OCI-LY3 (cell line): ENCODE data around the gene NUFIP1.
"Not testable (repeated sequence)": the region's sequence is repeated elsewhere in the genome, so short reads cannot be mapped to it uniquely, and the experiment has no call there.

Experiments
- H2AFZ ChIP-seq: fragments of 200-600, 300-600 bp; shearing (Covaris generic); 2 replicates; pipeline ENCODE4 v1.6.0; 2014; ENCODE audit warnings: antibody characterized with exemption, low read depth, low read length
- H3K27ac ChIP-seq: fragments of 200-600, 300-600 bp; sonication (generic); 2 replicates; pipeline ENCODE4 v1.5.1; 2014; ENCODE audit warnings: mild to moderate bottlenecking, low read length, moderate library complexity, mixed read lengths
- H3K27me3 ChIP-seq: fragments of 200-600, 300-600 bp; sonication (generic); 2 replicates; pipeline ENCODE4 v1.6.1; 2014; ENCODE audit warnings: low read depth, low read length, mixed read lengths
- H3K36me3 ChIP-seq: fragments of 200-600, 300-600 bp; sonication (generic); replicated peaks from 2 replicates; pipeline ENCODE3; 2014; ENCODE audit warnings: low read depth, low read length, mixed read lengths
- H3K4me1 ChIP-seq: fragments of 300-600, 200-600 bp; sonication (generic); 2 replicates; pipeline ENCODE4 v1.6.1; 2014; ENCODE audit warnings: low read length, mixed read lengths
- H3K4me2 ChIP-seq: fragments of 200-600, 300-600 bp; sonication (generic); 2 replicates; pipeline ENCODE4 v1.6.1; 2014; ENCODE audit warnings: low read length, mixed read lengths
- H3K4me3 ChIP-seq: fragments of 300-600, 200-600 bp; sonication (generic); 2 replicates; pipeline ENCODE4 v1.5.1; 2014; ENCODE audit warnings: antibody characterized with exemption, mild to moderate bottlenecking, low read length, moderate library complexity
- H3K79me2 ChIP-seq: fragments of 300-600, 200-600 bp; shearing (Covaris generic); 2 replicates; pipeline ENCODE4 v1.6.1; 2014; ENCODE audit warnings: mild to moderate bottlenecking, low read length, mixed read lengths
- H3K9ac ChIP-seq: fragments of 300-600, 200-600 bp; shearing (Covaris generic); 2 replicates; pipeline ENCODE4 v1.6.0; 2014; ENCODE audit warnings: mild to moderate bottlenecking, low read length, moderate library complexity
- H3K9me3 ChIP-seq: fragments of 200-600, 300-600 bp; shearing (Covaris generic); 2 replicates; pipeline ENCODE4 v1.6.1; 2014; ENCODE audit warnings: low read length, mixed read lengths; ENCODE audit not compliant: insufficient read depth
- H4K20me1 ChIP-seq: fragments of 200-600, 300-600 bp; sonication (generic); 2 replicates; pipeline ENCODE4 v1.6.1; 2016; ENCODE audit warnings: low read length, mixed read lengths; ENCODE audit not compliant: insufficient read depth
- EZH2phosphoT487 ChIP-seq: fragments of 200-600 bp; shearing (Covaris generic); IDR thresholded peaks from 2 replicates; pipeline ENCODE4 v1.6.1; 2018; ENCODE audit warnings: antibody characterized with exemption, mixed run types, low read depth
- TF ChIP-seq, protein P1 (sequence below): fragments of 200-600, 300-600 bp; sonication (generic); IDR thresholded peaks from 2 replicates; pipeline ENCODE4 v1.5.1; 2014; ENCODE audit warnings: antibody characterized with exemption, low read length, low read depth

NUFIP1 gene

DNA sequence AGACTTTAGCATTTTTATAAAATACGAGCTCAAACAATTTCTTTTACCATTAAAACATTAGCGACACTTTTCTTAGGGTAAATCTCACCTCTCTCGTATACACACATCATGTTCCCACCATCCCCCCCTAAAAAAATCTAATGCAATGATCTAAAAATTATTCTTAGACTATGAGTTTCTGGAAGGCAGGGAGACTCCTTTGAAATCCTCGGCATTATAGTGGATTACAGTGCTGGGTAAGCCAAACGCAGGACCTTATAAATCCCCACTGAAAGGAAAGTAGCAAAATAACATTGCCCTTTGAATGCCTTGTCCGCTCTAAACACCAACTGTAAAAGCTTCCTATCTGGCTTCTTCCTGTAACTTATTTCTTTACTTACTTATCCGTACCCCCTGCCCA, 35.0 kb downstream of the NUFIP1 start:
- no peaks in the 10 kb centered on the region for H3K4me1 ChIP-seq
- H3K79me2 ChIP-seq = no peaks in the 10 kb centered on the region
- no peak overlapping the region for H3K9ac ChIP-seq
- H2AFZ ChIP-seq = no peak overlapping the region
- no peak overlapping the region for H3K27ac ChIP-seq
- no peak for TF ChIP-seq EZH2phosphoT487
- TF ChIP-seq, protein P1, sequence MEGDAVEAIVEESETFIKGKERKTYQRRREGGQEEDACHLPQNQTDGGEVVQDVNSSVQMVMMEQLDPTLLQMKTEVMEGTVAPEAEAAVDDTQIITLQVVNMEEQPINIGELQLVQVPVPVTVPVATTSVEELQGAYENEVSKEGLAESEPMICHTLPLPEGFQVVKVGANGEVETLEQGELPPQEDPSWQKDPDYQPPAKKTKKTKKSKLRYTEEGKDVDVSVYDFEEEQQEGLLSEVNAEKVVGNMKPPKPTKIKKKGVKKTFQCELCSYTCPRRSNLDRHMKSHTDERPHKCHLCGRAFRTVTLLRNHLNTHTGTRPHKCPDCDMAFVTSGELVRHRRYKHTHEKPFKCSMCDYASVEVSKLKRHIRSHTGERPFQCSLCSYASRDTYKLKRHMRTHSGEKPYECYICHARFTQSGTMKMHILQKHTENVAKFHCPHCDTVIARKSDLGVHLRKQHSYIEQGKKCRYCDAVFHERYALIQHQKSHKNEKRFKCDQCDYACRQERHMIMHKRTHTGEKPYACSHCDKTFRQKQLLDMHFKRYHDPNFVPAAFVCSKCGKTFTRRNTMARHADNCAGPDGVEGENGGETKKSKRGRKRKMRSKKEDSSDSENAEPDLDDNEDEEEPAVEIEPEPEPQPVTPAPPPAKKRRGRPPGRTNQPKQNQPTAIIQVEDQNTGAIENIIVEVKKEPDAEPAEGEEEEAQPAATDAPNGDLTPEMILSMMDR = no peak
- no peak overlapping the region for H3K4me3 ChIP-seq
- H3K27me3 ChIP-seq = no peaks in the 10 kb centered on the region
- H4K20me1 ChIP-seq = no peaks in the 10 kb centered on the region; the same call in 1 of the 2 replicates
- H3K4me2 ChIP-seq = no peak overlapping the region
- no peaks in the 10 kb centered on the region for H3K9me3 ChIP-seq
- peaks cover 17% of the 10 kb centered on the region for H3K36me3 ChIP-seq

DNA sequence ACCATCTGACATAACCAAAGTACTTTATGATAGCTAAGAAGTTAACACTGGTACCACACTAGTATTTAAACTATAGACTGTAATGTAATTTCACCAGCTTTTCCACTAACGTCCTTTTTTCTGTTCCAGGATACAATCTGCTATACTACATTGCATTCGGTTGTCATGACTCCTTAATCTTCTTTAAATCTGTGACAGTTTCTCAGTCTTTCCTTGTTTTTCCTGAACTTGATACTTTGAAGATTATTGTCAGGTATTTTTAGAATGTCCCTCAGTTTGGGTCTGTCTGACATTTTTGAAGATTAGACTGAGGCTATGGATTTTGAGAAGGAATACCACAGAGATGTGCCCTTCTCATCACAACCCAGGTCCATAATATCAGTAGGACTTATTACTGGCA, 36.6 kb downstream of the NUFIP1 start:
- H3K27me3 ChIP-seq = no peaks in the 10 kb centered on the region

DNA sequence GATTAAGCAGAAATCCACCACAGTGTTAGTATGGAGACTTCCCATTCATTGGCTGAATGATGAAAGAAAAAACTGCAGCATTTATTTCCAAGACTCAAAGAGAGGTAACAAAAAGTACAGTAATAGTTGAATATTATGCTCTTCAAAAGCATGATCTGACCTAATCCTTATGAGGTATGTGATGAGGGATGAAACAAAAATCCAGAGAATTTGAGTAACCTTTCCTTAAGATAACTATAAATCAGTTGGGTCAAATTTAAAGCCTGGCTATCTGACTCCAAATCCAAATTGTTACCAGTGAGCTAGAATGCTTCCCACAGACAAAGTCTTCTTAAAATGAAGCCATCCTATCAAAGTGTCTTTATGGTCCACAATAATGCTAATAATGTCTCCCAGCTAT, 38.1 kb downstream of the NUFIP1 start:
- no peak overlapping the region for H3K9ac ChIP-seq
- no peak overlapping the region for H3K4me2 ChIP-seq
- H3K9me3 ChIP-seq = no peaks in the 10 kb centered on the region
- no peaks in the 10 kb centered on the region for H3K27me3 ChIP-seq
- no peak overlapping the region for H3K27ac ChIP-seq
- no peaks in the 10 kb centered on the region for H3K79me2 ChIP-seq
- TF ChIP-seq EZH2phosphoT487 = no peak
- TF ChIP-seq, protein P1 = no peak
- H4K20me1 ChIP-seq = no peaks in the 10 kb centered on the region; the same call in 1 of the 2 replicates
- peaks cover 15% of the 10 kb centered on the region for H3K36me3 ChIP-seq
- no peak overlapping the region for H2AFZ ChIP-seq
- no peak overlapping the region for H3K4me3 ChIP-seq
- H3K4me1 ChIP-seq = no peaks in the 10 kb centered on the region

More for the DNA sequence above, 36.6 kb downstream of the NUFIP1 start:
- H3K27ac ChIP-seq = no peak overlapping the region
- no peak overlapping the region for H3K4me3 ChIP-seq
- no peaks in the 10 kb centered on the region; the same call in 1 of the 2 replicates for H4K20me1 ChIP-seq
- no peaks in the 10 kb centered on the region for H3K4me1 ChIP-seq
- no peak overlapping the region for H3K4me2 ChIP-seq
- no peak for TF ChIP-seq EZH2phosphoT487
- TF ChIP-seq, protein P1 = no peak
- no peak overlapping the region for H2AFZ ChIP-seq
- H3K79me2 ChIP-seq = no peaks in the 10 kb centered on the region
- no peaks in the 10 kb centered on the region for H3K9me3 ChIP-seq
- H3K9ac ChIP-seq = no peak overlapping the region
- H3K36me3 ChIP-seq = peaks cover 15% of the 10 kb centered on the region

DNA sequence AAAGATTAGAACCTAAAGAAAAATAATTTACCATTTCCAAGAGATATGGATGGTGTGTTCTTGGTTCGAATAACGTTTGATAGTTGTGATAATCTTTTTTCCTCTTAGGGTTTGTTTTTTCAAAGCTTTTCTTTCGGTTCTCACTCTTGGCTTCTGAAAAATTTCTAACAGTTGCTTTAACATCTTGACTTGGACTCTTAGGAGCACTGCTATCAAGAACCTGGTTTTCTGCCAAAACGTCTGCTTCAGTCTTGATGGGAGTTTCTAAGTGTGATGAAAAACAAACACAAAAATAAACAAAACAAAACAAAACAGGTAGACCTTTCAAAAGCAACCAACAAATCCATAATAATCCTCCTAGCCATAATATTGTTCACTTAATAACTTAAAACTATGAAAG, 45.9 kb downstream of the NUFIP1 start:
- H3K9me3 ChIP-seq = not testable (repeated sequence)

DNA sequence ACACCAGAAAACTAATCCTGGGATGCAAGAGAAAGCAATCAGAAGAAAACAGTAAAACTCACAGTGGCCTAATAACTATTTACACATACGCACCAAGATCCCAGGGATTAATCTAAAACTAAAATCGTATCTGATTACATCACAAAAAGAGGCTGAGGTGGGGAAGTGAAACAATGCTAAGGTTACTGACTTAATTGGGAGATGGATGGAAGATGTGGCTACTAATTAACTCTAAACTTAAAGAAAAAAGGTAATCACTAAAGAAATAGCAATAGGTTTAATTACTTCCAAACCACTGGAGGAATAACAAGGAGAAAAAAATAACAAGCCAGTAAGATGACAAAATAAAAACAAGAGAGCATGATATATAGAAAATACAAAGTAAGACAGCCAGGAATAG, 50.4 kb downstream of the NUFIP1 start:
- no peak overlapping the region for H3K4me2 ChIP-seq
- H3K9ac ChIP-seq = no peak overlapping the region
- no peak overlapping the region for H2AFZ ChIP-seq
- H3K36me3 ChIP-seq = peaks cover 12% of the 10 kb centered on the region
- H3K27me3 ChIP-seq = no peaks in the 10 kb centered on the region
- no peak overlapping the region for H3K27ac ChIP-seq
- peaks cover 6% of the 10 kb centered on the region for H3K4me1 ChIP-seq
- no peaks in the 10 kb centered on the region for H4K20me1 ChIP-seq
- no peak overlapping the region for H3K4me3 ChIP-seq
- no peaks in the 10 kb centered on the region for H3K9me3 ChIP-seq
- TF ChIP-seq EZH2phosphoT487 = no peak
- H3K79me2 ChIP-seq = no peaks in the 10 kb centered on the region

More for the DNA sequence above, 45.9 kb downstream of the NUFIP1 start:
- H3K79me2 ChIP-seq, H3K4me1 ChIP-seq, H3K27me3 ChIP-seq, H2AFZ ChIP-seq, H3K9ac ChIP-seq, H3K27ac ChIP-seq, H3K4me3 ChIP-seq, H4K20me1 ChIP-seq, H3K4me2 ChIP-seq: not testable (repeated sequence)
- peaks cover 13% of the 10 kb centered on the region for H3K36me3 ChIP-seq
